ENCODE results near the gene FERMT1.

- no peak for TF ChIP-seq POLR2A (IDR thresholded peaks at IDR 0.05)
- TF ChIP-seq, protein P1, sequence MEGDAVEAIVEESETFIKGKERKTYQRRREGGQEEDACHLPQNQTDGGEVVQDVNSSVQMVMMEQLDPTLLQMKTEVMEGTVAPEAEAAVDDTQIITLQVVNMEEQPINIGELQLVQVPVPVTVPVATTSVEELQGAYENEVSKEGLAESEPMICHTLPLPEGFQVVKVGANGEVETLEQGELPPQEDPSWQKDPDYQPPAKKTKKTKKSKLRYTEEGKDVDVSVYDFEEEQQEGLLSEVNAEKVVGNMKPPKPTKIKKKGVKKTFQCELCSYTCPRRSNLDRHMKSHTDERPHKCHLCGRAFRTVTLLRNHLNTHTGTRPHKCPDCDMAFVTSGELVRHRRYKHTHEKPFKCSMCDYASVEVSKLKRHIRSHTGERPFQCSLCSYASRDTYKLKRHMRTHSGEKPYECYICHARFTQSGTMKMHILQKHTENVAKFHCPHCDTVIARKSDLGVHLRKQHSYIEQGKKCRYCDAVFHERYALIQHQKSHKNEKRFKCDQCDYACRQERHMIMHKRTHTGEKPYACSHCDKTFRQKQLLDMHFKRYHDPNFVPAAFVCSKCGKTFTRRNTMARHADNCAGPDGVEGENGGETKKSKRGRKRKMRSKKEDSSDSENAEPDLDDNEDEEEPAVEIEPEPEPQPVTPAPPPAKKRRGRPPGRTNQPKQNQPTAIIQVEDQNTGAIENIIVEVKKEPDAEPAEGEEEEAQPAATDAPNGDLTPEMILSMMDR (IDR thresholded peaks at IDR 0.05) = no peak
These were observed 56.2 kb downstream of the FERMT1 start for GRCh38 chr20:6066582-6066981.

Data from tibial nerve (tissue), 3 donors.